Neutrophil (primary cell): Measurements from ENCODE around the gene SLC24A4.

ENCODE experiments used
- H3K27ac ChIP-seq: fragments of 200-600 bp; sonication (generic); 2 replicates; pipeline ENCODE4 v1.5.1; 2016; ENCODE audit warnings: mild to moderate bottlenecking, moderate library complexity
- H3K27me3 ChIP-seq: fragments of 200-600 bp; sonication (generic); 2 replicates; pipeline ENCODE4 v1.6.0; 2016; ENCODE audit warnings: mild to moderate bottlenecking
- H3K36me3 ChIP-seq: fragments of 200-600 bp; sonication (generic); 2 replicates; pipeline ENCODE4 v1.5.1; 2017
- H3K4me1 ChIP-seq, 2 experiments: fragments of 200-600 bp in 1 of 2; sonication (generic) in 1 of 2; 1 replicate in 1 of 2; 2 replicates in 1 of 2; pipeline versions ENCODE4 v1.5.1 to v1.6.1; 2013 to 2016; ENCODE audit warnings: low read depth in 1 of 2, low read length in 1 of 2, mild to moderate bottlenecking in 1 of 2, moderate library complexity in 1 of 2; ENCODE audit not compliant: control insufficient read depth in 1 of 2, insufficient read depth in 1 of 2
- H3K4me3 ChIP-seq, 2 experiments: fragments of 200-600 bp in 1 of 2; sonication (generic) in 1 of 2; 1 replicate in 1 of 2; 2 replicates in 1 of 2; pipeline ENCODE4 v1.5.1; 2013 to 2016; ENCODE audit warnings: low read depth in 1 of 2, low read length in 1 of 2, mild to moderate bottlenecking in 1 of 2, moderate library complexity in 1 of 2
- H3K9me3 ChIP-seq: fragments of 200-600 bp; sonication (generic); 2 replicates; pipeline ENCODE4 v1.5.1; 2016
- TF ChIP-seq, protein P1 (sequence below): fragments of 200-600 bp; sonication (generic); IDR thresholded peaks from 2 replicates; pipeline ENCODE4 v1.5.1; 2016; ENCODE audit warnings: antibody characterized with exemption

Gene SLC24A4

DNA sequence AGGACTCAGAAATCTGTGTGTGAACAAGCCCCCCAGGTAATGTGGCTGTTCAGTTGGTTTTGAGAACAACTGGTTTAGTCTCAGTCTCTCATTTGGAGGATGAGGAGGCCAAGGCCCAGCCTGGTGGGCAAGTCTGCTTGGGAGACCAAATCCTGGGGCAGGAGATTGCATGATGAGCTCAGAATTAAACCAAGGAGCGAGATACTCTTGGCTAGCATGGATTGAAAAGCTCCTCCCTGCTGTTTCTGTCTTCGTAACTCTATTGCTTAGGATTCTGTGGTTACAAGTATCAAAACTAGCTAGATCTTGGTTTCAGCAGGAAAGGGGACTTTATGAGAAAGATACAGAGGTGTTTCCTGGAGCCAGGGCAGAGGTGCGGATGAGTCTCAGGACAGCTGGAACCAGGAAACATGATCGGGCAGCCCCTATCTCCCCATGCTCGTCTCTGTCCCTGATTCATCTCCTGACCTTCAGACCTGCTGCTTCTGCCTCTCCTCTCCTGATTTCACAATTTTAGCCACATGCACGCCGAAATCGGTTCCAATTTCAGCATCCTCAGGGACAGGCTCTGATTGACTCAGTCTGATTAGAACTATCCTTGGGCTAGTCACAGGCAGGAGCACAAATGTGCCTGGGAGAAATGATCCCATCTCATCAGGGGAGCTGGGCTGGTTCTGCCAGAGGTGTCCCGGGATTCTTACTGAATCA lies 150.4 kb downstream of the SLC24A4 start:
- no peaks in the 10 kb centered on the region for H3K9me3 ChIP-seq
- H3K4me1 ChIP-seq = peaks cover 46 to 50% of the 10 kb centered on the region in 2 experiments
- TF ChIP-seq, protein P1, sequence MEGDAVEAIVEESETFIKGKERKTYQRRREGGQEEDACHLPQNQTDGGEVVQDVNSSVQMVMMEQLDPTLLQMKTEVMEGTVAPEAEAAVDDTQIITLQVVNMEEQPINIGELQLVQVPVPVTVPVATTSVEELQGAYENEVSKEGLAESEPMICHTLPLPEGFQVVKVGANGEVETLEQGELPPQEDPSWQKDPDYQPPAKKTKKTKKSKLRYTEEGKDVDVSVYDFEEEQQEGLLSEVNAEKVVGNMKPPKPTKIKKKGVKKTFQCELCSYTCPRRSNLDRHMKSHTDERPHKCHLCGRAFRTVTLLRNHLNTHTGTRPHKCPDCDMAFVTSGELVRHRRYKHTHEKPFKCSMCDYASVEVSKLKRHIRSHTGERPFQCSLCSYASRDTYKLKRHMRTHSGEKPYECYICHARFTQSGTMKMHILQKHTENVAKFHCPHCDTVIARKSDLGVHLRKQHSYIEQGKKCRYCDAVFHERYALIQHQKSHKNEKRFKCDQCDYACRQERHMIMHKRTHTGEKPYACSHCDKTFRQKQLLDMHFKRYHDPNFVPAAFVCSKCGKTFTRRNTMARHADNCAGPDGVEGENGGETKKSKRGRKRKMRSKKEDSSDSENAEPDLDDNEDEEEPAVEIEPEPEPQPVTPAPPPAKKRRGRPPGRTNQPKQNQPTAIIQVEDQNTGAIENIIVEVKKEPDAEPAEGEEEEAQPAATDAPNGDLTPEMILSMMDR = no peak
- H3K27ac ChIP-seq = peak overlapping the region; percentile 79
- no peaks in the 10 kb centered on the region for H3K27me3 ChIP-seq
- no peaks in the 10 kb centered on the region for H3K36me3 ChIP-seq
- H3K4me3 ChIP-seq = peak overlapping the region; percentile 11 to 13

DNA sequence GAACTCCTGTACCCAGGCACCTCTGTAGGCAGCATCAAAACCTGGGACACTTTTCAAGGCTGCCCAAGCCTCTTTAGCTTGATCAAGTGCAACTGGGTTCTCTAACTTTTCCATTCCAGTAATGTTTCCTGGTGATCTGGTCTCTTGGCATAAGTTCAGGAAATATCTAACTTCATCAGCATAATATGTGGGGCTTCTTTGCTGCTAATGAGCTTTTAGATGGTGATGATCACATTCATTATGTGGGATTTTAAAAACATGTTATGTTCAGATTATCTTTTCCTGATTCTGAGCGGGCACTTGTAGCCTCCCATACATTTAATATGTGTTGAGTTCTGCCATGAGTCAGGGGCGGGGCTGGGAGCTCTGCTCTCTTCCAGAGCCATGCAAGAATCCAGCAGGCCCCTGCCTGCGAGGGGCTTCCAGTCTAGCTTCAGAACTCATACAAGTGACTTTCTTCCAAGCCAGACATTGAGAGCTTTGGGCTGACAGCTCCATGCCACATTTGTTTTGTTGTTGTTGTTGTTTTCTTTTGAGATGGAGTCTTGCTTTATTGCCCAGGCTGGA lies 151.1 kb downstream of the SLC24A4 start:
- H3K27ac ChIP-seq = peak overlapping the region; percentile 79
- TF ChIP-seq, protein P1 = no peak
- no peak overlapping the region for H3K4me3 ChIP-seq
- H3K27me3 ChIP-seq = no peaks in the 10 kb centered on the region
- H3K9me3 ChIP-seq = no peaks in the 10 kb centered on the region
- H3K36me3 ChIP-seq = no peaks in the 10 kb centered on the region
- peaks cover 46 to 50% of the 10 kb centered on the region in 2 experiments for H3K4me1 ChIP-seq

DNA sequence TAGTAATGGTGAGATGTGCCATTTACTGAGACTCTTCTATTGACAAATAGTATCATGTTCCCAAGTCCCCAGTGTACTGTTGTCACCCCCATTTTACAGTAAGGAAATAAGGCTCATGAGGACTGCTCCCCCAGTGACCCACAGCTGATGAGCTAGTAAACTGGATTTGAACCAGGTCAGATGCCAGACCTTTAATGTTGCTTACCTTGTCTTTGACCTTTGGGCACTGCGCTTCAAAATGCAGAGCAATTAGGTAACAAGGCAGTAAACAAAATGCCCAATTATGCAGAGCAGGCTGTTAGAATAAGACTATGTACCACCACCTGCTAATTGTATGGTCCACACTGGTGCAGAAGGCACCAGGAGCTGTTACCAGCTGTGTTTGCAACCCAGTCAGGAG lies 152.1 kb downstream of the SLC24A4 start:
- Histone ChIP-seq H3K27ac (peak overlapping the region; percentile 80), H3K4me1 (peaks cover 46 to 50% of the 10 kb centered on the region in 2 experiments), H3K9me3 (no peaks in the 10 kb centered on the region), H3K27me3 (no peaks in the 10 kb centered on the region), H3K36me3 (no peaks in the 10 kb centered on the region), H3K4me3 (no peak overlapping the region)
- TF ChIP-seq, protein P1 = no peak

DNA sequence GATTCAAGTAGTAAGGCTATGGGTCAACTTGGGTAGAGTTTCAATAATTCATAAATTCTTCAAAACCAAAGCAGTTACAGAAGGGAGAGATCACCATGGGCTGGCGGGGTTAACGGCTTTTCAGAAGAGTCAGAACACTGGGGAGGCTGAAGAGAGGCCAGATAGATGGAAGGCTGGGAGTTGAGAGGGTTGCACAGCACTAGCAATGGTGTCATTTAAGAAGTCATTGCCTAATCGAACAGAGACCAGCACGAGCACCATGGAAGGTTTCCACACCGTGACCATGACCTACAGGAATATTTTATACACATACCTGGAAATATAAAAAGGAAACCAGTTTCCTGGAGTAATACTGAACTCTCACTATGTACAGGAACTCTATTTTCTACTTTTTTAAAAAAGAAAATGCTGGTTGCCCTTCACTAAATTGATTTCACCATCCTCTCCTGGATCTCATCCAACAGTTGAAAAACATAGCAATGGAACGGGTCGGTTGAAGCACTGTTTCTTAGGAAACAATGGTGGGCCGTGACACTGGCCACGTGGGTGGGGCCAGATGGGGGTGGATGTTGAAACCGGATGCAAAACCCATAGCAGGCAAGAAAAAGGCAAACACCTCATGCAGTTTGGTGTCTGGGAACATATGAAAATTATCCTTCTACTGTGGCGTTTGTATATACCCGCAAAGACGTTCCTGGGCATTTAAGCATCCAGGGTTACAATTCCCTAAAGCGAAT lies 152.7 kb downstream of the SLC24A4 start:
- H3K27ac ChIP-seq = peak overlapping the region; percentile 80
- no peaks in the 10 kb centered on the region for H3K9me3 ChIP-seq
- H3K4me3 ChIP-seq = peak overlapping the region; percentile 20 to 25
- H3K36me3 ChIP-seq = no peaks in the 10 kb centered on the region
- no peaks in the 10 kb centered on the region for H3K27me3 ChIP-seq
- TF ChIP-seq, protein P1 = no peak
- H3K4me1 ChIP-seq = peaks cover 46 to 50% of the 10 kb centered on the region in 2 experiments

DNA sequence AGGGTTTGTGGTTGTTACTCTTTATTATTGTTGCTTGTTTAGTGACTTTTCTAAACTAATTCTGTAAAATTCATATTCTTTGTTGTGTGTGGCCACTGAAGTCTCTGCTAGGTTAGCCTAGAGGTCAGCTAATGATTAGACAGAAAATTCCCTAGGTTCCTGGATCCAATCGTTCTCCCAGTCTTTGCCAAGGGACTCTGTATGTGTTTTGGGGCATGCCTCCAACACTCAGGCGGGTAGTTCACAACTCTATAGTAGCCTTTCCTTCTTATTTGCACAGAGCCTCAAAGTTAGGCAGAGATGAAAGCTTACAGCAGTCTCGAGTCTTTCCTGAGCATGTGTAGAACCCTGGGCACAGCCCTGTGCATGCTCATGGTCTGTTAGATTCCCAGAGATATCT lies 157.9 kb downstream of the SLC24A4 start:
- no peaks in the 10 kb centered on the region for H3K27me3 ChIP-seq
- H3K4me1 ChIP-seq = peaks cover 26% of the 10 kb centered on the region in 2 experiments
- TF ChIP-seq, protein P1 = no peak
- no peaks in the 10 kb centered on the region for H3K9me3 ChIP-seq
- H3K36me3 ChIP-seq = peaks cover 10% of the 10 kb centered on the region
- H3K4me3 ChIP-seq = no peak overlapping the region
- H3K27ac ChIP-seq = peak overlapping the region; percentile 42
